Amniotic stem cell (primary cell): ENCODE data around the gene MB.
A peak's percentile ranks its signal among the peaks of the same experiment; 100 is the strongest.

ENCODE experiments used
- DNase-seq: peaks from one replicate; lab custom pipeline; 2025; lab: John Stamatoyannopoulos, UW

The MB gene

GRCh38 chr22:35593891-35594470 is 23.1 kb downstream of the MB start:
- DNase-seq: no peak

DNA sequence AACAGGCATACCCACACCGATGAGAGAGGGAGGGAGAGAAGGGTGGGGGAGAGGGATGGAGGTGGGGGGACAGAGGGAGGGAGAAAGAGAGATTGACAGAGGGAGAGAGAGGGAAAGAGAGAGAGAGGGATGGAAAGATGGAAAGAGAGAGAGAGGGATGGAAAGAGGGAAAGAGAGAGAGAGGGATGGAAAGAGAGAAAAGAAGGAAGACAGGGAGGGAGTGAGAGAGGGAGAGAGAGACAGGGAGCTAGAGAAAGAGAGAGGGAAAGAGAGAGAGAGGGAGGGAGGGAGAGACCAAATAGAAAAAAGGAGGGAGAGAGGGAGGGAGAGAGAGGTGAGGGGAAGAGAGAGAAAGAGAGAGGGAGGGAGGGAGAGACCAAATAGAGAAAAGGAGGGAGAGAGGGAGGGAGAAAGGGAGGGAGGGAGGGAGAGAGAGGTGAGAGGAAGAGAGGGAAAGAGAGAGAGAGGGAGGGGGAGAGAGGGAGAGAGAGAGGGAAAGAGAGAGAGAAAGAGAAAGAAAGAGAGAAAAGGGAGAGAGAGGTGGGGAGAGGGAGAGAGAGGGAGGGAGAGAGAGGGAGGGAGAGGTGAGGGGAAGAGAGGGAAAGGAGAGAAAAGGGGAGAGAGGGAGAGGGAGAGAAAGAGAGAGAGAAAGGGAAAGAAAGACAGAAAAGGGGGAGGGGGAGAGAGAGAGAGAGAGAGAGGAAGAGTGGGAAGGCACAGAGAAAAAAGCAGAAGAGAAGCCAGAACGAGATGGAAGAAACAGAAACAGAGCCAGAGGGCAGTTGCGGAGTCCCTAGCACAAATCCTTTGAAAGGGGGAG is 23.8 kb downstream of the MB start:
- no peak for DNase-seq

DNA sequence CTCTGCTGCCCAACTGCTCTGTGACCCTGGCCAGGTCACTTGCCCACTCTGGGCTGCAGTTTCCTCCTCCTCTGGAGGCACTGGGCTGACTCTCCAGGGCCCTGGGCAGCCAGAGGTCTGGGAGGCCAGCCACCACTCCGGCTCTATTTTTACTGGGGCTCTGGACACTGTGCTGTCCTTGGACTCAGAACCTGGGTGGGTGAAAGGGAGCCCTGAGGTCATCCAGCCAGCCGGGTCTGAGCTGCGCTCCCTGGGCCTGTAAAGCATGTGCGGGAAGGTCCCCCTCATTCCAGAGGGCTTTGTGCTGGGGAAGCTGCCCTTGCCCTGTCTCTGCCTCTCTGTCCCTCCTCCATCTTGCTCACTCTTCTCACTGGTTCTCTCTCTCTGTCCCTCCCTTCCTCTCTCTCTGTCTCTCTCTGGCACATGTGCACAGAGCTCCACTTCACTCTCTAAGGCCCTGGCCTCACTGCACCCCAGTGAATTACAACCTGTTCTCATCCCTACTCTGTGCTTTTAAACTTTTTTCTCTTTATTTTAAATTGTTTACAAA is 24.6 kb downstream of the MB start:
- no peak for DNase-seq

DNA sequence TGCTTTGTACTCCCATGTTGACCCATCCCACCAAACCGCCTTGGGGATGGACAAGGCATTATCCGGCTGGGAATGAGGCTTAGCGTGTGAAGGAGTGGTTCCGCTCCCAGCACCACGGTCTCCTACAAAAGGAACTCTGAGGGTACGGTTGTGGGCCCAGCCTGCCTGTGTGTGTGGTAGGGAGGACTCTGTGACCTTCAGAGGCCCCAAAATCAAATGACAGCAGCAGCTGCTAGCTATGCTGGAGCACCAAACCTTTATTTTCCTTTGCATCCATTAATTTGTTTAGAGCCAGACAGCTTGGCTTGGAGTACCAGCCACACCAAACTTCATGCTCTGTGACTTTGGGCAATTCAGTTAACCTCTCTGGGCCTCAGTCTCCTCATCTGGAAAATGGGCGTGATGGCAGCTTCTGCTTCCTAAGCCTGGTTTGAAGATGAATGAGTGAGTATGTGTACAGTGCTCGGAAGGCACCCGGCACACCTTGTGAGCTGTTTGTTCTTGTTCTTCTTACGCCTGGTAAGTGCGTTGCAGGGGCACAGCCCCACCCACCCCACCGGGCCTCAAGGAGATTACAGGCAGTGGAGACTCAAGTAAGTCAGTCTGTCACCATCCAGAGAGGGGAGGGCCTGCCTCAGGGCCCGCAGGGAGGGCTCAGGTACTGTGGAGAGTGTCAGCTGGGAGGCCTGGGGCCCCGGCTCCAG is 25.3 kb downstream of the MB start:
- DNase-seq: no peak

DNA sequence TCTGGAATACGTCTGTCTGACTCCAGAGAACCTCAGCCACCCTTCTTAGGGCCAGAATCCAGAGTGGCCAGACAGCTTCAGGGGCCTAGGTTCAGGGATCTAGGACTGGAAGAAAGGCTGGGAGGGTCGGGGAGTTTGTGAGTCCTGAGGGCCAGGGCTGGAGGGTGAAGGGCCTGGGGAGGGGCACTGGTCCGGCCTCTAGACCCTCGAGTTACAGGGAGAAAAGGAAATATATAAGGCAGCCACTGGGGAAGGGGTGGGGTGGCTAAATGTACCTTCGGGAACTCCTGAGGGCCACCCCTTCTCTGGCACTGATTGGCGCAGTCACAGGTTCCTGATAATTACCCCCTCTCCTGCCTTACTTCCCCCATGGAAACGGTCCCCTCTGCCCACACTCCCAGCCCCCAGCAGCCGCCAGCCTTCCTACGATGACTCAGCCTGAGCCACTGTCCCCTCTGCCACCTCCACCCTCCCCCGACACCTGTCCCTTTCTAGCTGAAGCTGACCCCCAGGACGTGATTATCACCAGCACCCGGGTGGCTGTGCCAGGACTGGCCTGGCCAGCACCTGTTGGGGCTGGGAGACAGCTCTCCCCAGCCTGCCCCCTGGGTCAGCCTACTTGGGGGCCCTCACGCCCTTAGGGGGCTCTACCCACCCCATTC is 26.4 kb downstream of the MB start:
- no peak for DNase-seq

DNA sequence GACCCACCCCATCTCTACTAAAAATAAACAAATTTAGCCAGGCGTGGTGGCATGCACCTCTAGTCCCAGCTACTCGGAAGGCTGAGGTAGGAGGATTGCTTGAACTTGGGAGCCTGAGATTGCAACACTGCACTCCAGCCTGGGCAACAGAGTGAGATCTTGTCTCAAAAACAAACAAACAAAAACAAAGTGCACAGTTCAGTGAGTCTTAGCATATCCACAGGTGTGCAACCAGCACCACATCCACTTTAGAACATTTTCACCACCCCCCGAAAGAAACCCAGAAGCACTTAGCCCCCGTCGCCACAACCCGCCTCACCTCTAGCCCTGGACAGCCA is 27.4 kb downstream of the MB start:
- DNase-seq: no peak

DNA sequence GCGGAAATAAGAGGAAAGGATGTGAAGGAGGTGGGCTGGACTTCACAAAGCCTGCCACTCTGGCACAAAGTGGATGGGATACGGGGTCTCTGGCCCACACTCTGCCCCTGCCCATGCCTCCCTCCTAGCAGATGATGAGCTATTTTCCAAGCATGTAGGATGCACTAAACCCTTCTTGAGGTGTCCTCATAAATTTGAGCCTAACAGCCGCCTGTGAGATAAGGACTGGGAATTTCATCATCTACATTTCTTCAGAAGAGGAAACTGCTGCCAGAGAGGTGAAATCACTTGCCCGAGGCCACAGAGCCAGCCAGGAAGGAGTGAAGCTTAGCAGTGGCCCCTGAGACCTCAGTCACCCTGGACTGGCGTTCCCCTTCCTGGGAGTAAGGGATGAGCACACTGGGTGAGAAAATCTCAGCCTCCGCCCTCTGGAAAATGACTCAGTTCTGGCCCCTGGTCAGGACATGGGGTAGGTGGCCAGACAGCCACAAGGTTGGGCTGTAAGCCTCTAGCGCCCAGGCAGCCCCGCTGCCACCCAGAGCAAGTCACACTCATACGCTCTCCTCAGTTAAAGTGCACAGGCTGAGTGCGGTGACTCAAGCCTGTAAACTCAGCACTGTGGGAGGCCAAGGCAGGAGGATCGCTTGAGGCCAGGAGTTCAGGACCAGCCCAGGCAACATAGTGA is 27.9 kb downstream of the MB start:
- DNase-seq: peak; percentile 81

GRCh38 chr22:35587896-35588295 is 29.2 kb downstream of the MB start:
- no peak for DNase-seq

GRCh38 chr22:35587447-35587870 is 29.7 kb downstream of the MB start:
- no peak for DNase-seq

DNA sequence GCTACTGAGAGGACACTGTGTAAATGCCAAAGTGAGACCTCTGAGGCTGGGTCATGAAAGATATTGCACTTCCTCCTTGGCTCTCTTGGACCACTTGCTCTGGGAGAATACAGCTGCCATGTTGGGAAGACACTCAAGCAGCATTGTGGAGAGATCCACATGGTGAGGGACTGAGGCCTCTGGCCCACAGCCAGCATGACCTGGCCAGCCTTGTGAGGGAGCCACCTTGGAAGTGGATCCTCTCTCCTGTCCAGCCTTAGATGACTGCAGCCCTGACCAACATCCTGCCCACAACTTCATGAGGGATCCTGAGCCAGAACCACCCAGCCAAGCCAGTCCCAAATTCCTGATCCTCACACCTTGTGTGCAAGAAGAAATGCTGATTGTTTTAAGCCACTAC is 30.4 kb downstream of the MB start:
- no peak for DNase-seq

GRCh38 chr22:35582861-35583670 is 34.1 kb downstream of the MB start:
- peak; percentile 45 for DNase-seq

DNA sequence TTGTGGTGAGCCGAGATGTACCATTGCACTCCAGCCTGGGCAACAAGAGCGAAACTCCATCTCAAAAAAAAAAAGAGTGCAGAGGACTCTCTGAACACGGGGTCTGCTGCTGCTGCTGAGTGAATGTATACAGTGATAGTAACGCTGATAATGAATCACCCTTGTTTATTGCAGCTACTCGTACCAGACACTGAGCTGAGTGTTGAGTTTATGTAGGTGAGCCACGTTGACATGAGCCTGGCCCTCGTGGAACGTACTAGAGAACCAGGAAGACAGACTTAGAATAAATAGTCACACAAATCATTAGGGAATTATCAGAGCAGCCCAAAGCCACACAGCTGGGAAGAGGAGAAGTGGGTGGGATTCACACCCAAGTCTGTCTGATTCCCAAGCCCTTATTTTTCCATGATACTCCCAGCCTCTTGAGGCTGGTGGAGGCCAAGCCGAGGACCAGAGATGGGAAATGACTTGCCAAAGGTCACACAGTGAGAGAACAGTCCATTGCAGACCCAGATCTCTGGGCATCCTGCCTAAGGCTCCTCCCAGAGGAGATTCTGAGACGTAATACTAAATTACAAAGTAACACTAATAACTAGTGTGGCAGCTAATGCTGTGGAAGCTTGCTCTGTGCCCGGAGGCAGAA is 34.8 kb downstream of the MB start:
- DNase-seq: no peak

- DNase-seq: no peak
Observed at GRCh38 chr22:35581023-35581413, 36.1 kb downstream of the MB start.

- DNase-seq: no peak
Observed at GRCh38 chr22:35580351-35581022, 36.6 kb downstream of the MB start.

DNA sequence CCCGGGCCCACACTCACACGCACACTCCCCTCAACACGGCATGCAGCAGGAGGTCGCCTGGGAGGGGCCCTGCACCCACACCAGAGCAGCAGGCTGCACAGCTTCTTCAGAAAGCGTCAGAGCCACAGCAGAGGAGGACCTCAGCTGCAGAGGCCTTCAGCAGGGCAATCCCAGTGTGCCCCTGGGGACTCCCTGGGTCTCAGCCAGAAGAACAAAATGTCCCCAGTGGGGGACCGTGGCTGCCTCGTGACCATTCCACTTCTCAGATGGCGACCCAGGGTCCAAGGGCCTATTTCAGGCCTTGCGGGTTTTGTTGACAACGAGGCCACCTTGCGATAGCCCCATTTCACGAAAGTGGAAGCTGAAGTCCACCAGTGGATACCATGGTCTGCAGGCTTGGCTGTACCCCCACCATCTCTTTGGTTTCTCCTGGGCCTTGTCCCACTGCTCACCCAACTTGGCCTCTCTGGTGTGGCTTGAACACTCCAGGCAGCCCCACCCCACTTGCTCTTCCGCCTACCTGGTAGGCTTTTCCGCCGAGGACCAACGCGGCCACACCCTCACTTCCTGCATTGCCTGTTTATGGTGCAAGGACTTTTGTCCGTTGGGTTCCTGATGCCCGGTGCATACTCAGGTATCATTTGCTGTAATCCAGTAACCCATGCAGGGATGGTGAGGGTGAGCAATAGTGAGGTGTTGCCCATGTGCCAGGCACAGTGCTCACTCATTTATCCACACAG is 38.1 kb downstream of the MB start:
- DNase-seq: no peak

GRCh38 chr22:35577799-35578659 is 39.1 kb downstream of the MB start:
- no peak for DNase-seq

- DNase-seq: no peak
Observed at GRCh38 chr22:35576671-35577070, 40.5 kb downstream of the MB start.

- no peak for DNase-seq
Observed at GRCh38 chr22:35575116-35575748, 41.9 kb downstream of the MB start.
